ENCODE results near the gene FILIP1. TPM values are rescaled to one million over a fixed set of nuclear protein-coding genes. Genes with fewer than 3 reads are reported as not detected.
A peak's percentile ranks its signal among the peaks of the same experiment; 100 is the strongest.

FILIP1 gene
- total and polyA plus RNA-seq, 2 of the 8 experiments (the other 6 are each of a cell fraction or from before 2014, with no cell fraction given), result 2.4 to 5.7 TPM

DNA sequence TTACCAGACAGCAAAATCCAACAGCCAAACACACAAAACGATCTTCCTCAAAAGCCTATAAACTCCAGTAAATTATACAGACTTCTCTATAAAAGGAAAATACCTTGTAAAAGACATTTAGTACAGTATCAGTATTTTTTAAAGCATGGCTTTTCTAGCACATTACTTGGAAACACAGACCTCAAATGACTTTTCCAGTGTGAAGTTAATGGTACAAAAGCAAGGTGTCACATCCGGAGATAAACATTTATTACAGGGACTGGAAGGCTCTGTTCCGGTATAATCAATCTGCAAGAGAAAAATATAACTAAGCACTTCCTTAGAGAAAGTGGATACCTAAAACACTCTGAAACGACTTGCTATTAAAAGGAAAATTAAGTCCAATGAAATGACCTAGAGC, 226.1 kb downstream of the FILIP1 start:
- Histone ChIP-seq H3K27ac (ENCODE audit: low read depth, low read length) (peak overlapping the region; percentile 31; the same call in 1 of the 2 replicates), H3K27me3 (replicated peaks in 1 of 4; ENCODE audit: control insufficient read depth in 3 of 4, extremely low read depth in 1 of 4, insufficient read depth in 3 of 4, low read length in 3 of 4) (no peaks in the 10 kb centered on the region), H2BK12ac (ENCODE audit: low read depth, low read length) (no peak overlapping the region), H3K56ac (replicated peaks; ENCODE audit: insufficient read length, low read depth, low read length) (no peak overlapping the region), H3K4me2 (ENCODE audit: insufficient read depth in 1 of 2, low read depth in 2 of 2, low read length in 2 of 2) (peak overlapping the region; percentile 55 to 57; a peak in 2 of 4 replicates), H3K18ac (ENCODE audit: extremely low read depth, low read length) (no peak overlapping the region; the same call in 1 of the 2 replicates), H3K79me2 (ENCODE audit: control insufficient read depth in 1 of 2, insufficient read depth in 2 of 2, low read length in 2 of 2) (peaks cover 0 to 74% of the 10 kb centered on the region in 2 experiments; a peak in 3 of 4 replicates), H3K23me2 (ENCODE audit: low read depth, low read length) (no peaks in the 10 kb centered on the region), H2BK20ac (ENCODE audit: low read length) (no peak overlapping the region), H3K23ac (ENCODE audit: insufficient read length) (no peak overlapping the region), H4K5ac (ENCODE audit: insufficient read length, low read depth, low read length) (peak overlapping the region; percentile 44), H3K36me3 (ENCODE audit: control insufficient read depth in 2 of 4, insufficient read depth in 4 of 4, low read length in 3 of 4) (peaks cover 2 to 28% (median 8%) of the 10 kb centered on the region in 4 experiments; a peak in 6 of 8 replicates), H2BK120ac (replicated peaks; ENCODE audit: low read depth, low read length) (peak overlapping the region; percentile 38), H3K9ac (replicated peaks in 1 of 4; ENCODE audit: extremely low read depth in 1 of 4, low read depth in 3 of 4, low read length in 3 of 4) (no peak overlapping the region), H4K8ac (ENCODE audit: extremely low read depth, insufficient read depth, low read length) (no peak overlapping the region), H3K9me3 (ENCODE audit: insufficient read depth in 2 of 2, low read depth in 1 of 2, low read length in 1 of 2) (peaks cover 0 to 2% of the 10 kb centered on the region in 2 experiments; a peak in 2 of 4 replicates), H4K91ac (replicated peaks; ENCODE audit: insufficient read length, low read length) (no peak overlapping the region), H3K14ac (ENCODE audit: insufficient read length) (no peak overlapping the region), H3K4me1 (replicated peaks in 1 of 4; ENCODE audit: control insufficient read depth in 3 of 4, insufficient read depth in 4 of 4, low read length in 3 of 4) (peaks cover 2 to 9% (median 7%) of the 10 kb centered on the region in 4 experiments; a peak in 5 of 7 replicates), H4K20me1 (replicated peaks in 1 of 2; ENCODE audit: control insufficient read depth in 1 of 2, insufficient read depth in 2 of 2, low read length in 2 of 2) (no peaks in the 10 kb centered on the region), H2BK15ac (ENCODE audit: low read length) (no peak overlapping the region), H3K79me1 (ENCODE audit: low read depth, low read length) (no peaks in the 10 kb centered on the region), H3K4ac (replicated peaks; ENCODE audit: insufficient read length, low read depth, low read length) (no peak overlapping the region), H3K4me3 (ENCODE audit: extremely low read depth in 1 of 4, insufficient read depth in 2 of 4, low read depth in 3 of 4, low read length in 4 of 4) (peak overlapping the region in 1 of 4 experiments; percentile 42; a peak in 2 of 8 replicates), H2BK5ac (ENCODE audit: low read depth, low read length) (no peak overlapping the region), H2AFZ (ENCODE audit: low read length) (no peak overlapping the region), H2AK5ac (ENCODE audit: low read depth, low read length) (no peak overlapping the region)
- WGBS, 2 experiments (ENCODE audit: extremely low coverage in 1 of 2, insufficient coverage in 1 of 2, insufficient read length in 1 of 2, insufficient replicate concordance in 2 of 2, low coverage in 1 of 2, low lambda C conversion rate in 2 of 2, missing lambda C conversion rate in 1 of 2), result 77% methylated on average over 4 of the region's 4 CpGs; no CpG with 5 or more reads in 1 of the 2 experiments
- FAIRE-seq, result no peak
- DNase-seq (ENCODE audit: low read depth in 1 of 2, low spot score in 2 of 2), result no peak
- ChIA-PET POLR2A (ENCODE audit: partially characterized antibody) (interaction anchor here (0.9 to 1.7 kb wide), 7 partner anchors 8 to 24 kb away, joined by 3 to 10 read pairs (median 4); partner anchors contain the start of genes COX7A2 and TMEM30A), CTCF (ENCODE audit: partially characterized antibody) (interaction anchor here (0.8 to 6.8 kb wide), 21 partner anchors 9 to 382 kb away, joined by 3 to 66 read pairs (median 3); partner anchors contain the start of gene TMEM30A)
- TF ChIP-seq HDAC6 (IDR thresholded peaks at IDR 0.05; ENCODE audit: low read depth, low read length), result no peak

Measured in H1 (cell line).